ENCODE results near the gene DLGAP1. TPM values are rescaled to one million over a fixed set of nuclear protein-coding genes. Genes with fewer than 3 reads are reported as not detected.

DLGAP1 gene
- total RNA-seq, 1 donor from 2014 or later = 0.05 TPM

DNA sequence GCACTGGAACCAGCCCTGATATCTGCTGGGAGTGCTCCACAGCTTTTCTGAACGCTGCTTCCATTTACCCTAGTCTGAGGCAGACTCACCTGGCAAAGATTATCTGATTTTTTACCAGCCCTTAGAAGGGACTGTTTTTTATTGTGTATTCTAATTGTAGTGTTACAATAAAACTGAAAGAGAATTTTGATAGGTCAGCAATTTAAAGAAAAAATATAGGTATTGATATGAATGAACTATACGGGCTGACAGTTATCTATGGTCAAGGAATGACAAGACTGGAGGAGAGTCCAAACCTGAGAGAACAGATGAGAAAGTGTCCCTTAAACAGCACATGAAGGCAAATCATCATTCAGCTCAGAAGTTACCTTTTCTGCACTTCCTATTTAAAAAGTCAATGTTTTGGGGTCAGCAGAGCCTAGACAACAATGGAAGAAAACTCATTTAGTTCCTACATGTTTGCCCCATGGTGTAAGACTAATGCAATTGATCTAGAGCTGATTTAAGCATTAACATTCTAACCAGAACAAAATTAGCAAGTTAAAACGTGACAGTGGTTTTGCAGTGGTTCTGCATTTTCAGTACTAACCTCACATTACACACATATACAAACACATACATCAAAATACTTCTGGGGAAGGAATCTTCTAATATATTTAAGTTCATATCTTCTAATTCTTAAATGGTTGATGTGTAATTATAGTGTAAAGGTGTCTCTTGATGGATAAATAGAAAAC is 504.3 kb downstream of the DLGAP1 start:
- Histone ChIP-seq H3K4me3 (no peak overlapping the region), H3K27me3 (ENCODE audit: low read depth) (no peaks in the 10 kb centered on the region), H3K4me1 (no peaks in the 10 kb centered on the region), H3K9me3 (replicated peaks) (no peaks in the 10 kb centered on the region), H3K36me3 (no peaks in the 10 kb centered on the region), H3K27ac (replicated peaks) (no peak overlapping the region)
- intact Hi-C loops (cut with micrococcal nuclease) = no loop called here
- TF ChIP-seq, protein P1, sequence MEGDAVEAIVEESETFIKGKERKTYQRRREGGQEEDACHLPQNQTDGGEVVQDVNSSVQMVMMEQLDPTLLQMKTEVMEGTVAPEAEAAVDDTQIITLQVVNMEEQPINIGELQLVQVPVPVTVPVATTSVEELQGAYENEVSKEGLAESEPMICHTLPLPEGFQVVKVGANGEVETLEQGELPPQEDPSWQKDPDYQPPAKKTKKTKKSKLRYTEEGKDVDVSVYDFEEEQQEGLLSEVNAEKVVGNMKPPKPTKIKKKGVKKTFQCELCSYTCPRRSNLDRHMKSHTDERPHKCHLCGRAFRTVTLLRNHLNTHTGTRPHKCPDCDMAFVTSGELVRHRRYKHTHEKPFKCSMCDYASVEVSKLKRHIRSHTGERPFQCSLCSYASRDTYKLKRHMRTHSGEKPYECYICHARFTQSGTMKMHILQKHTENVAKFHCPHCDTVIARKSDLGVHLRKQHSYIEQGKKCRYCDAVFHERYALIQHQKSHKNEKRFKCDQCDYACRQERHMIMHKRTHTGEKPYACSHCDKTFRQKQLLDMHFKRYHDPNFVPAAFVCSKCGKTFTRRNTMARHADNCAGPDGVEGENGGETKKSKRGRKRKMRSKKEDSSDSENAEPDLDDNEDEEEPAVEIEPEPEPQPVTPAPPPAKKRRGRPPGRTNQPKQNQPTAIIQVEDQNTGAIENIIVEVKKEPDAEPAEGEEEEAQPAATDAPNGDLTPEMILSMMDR (IDR thresholded peaks at IDR 0.05; ENCODE audit: borderline replicate concordance) = no peak
- DNase-seq = no peak

GRCh38 chr18:3948958-3949357 is 506.1 kb downstream of the DLGAP1 start:
- Histone ChIP-seq H3K27ac (replicated peaks) (no peak overlapping the region), H3K4me3 (no peak overlapping the region), H3K27me3 (ENCODE audit: low read depth) (no peaks in the 10 kb centered on the region), H3K36me3 (no peaks in the 10 kb centered on the region), H3K4me1 (no peaks in the 10 kb centered on the region), H3K9me3 (replicated peaks) (no peaks in the 10 kb centered on the region)
- intact Hi-C loops (cut with micrococcal nuclease) = no loop called here
- TF ChIP-seq, protein P1 (IDR thresholded peaks at IDR 0.05; ENCODE audit: borderline replicate concordance) = no peak
- no peak for DNase-seq

- Histone ChIP-seq H3K27me3 (ENCODE audit: low read depth) (no peaks in the 10 kb centered on the region), H3K4me1 (no peaks in the 10 kb centered on the region), H3K36me3 (no peaks in the 10 kb centered on the region), H3K27ac (replicated peaks) (no peak overlapping the region), H3K4me3 (no peak overlapping the region), H3K9me3 (replicated peaks) (no peaks in the 10 kb centered on the region)
- intact Hi-C loops (cut with micrococcal nuclease) = no loop called here
- TF ChIP-seq, protein P1 (IDR thresholded peaks at IDR 0.05; ENCODE audit: borderline replicate concordance) = no peak
- no peak for DNase-seq
These were observed 507.7 kb downstream of the DLGAP1 start for GRCh38 chr18:3947383-3947782.

GRCh38 chr18:3935305-3935704 is 519.8 kb downstream of the DLGAP1 start:
- Histone ChIP-seq H3K36me3 (no peaks in the 10 kb centered on the region), H3K9me3 (replicated peaks) (peaks cover 10% of the 10 kb centered on the region), H3K4me3 (no peak overlapping the region), H3K27me3 (ENCODE audit: low read depth) (no peaks in the 10 kb centered on the region), H3K4me1 (no peaks in the 10 kb centered on the region), H3K27ac (replicated peaks) (no peak overlapping the region)
- DNase-seq = no peak
- TF ChIP-seq, protein P1 (IDR thresholded peaks at IDR 0.05; ENCODE audit: borderline replicate concordance) = no peak
- intact Hi-C loops (cut with micrococcal nuclease) = no loop called here

- no peaks in the 10 kb centered on the region for H3K36me3 ChIP-seq
- no peak for DNase-seq
- H3K9me3 ChIP-seq (replicated peaks) = no peaks in the 10 kb centered on the region
- no peaks in the 10 kb centered on the region for H3K27me3 ChIP-seq (ENCODE audit: low read depth)
- TF ChIP-seq, protein P1 (IDR thresholded peaks at IDR 0.05; ENCODE audit: borderline replicate concordance) = no peak
- intact Hi-C loops (cut with micrococcal nuclease) = no loop called here
- H3K27ac ChIP-seq (replicated peaks) = no peak overlapping the region
- H3K4me3 ChIP-seq = no peak overlapping the region
- H3K4me1 ChIP-seq = no peaks in the 10 kb centered on the region
These were observed 522.8 kb downstream of the DLGAP1 start for GRCh38 chr18:3932276-3932675.
